Hematopoietic multipotent progenitor cell treated with erythropoietin and hydrocortisone succinate and interleukin-3 and kit ligand, for 17 days (in vitro differentiated cells): ENCODE data around the gene ICAM1.
"Not testable (repeated sequence)": the region's sequence is repeated elsewhere in the genome, so short reads cannot be mapped to it uniquely, and the experiment has no call there.

Experiments
- DNase-seq: peaks from one replicate; pipeline ENCODE4 v3.0.0-alpha.2; 2015; ENCODE audit warnings: low spot score

The ICAM1 gene

DNA sequence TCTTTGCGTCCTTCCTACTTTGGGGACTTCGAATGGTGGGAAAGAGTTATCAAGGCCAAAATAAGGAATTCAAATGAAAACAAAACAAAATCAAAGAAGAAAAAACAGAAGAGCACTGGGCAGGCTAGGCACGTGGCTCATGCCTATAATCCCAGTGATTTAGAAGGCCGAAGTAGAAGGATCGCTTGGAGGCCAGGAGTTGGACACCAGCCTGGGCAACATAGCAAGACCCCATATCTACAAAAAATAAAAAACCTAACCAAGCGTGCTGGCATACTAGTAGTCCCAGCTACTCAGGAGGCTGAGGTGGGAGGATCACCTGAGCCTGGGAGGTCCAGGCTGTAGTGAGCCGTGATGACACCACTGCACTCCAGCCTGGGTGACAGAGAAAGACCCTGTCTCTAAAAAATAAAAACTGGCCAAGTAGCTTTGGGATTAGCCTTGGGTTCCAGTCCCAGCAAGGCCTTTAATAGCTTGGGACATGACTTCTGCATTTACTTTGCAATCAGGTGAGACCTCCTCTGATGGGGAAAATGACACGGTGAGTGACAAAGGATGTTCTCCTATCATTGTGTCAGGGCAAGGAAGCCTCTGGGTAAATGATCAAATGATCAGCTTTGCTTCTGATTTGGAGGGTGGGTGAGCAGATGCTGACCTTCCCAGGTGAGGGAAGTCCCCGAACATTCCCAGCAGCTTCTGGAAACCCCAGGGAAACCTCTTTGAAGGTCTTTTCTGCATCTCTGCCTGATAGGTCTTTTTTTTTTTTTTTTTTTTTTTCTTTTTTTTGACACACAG lies 7.1 kb downstream of the ICAM1 start:
- DNase-seq: no peak

DNA sequence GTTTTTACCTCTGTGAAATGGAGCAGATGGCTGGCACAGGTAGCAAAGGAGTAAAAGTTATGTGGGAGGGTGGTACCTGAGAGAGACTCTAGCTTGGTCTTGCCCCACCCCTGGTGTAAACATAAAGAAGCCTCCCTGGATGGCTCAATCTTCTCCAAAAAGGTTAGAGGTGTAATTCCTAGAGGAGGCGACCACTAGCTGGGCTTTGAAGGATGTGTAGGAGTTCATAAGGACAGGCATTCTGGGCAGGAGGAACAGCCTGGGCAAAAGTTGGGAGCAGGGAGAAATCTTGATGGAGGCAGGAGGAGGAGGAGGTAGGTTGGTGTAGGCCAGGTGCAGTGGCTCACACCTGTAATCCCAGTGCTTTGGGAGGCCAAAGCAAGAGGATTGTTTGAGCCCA lies 8.0 kb downstream of the ICAM1 start:
- DNase-seq: no peak

GRCh38 chr19:10279737-10280442 lies 9.0 kb downstream of the ICAM1 start:
- no peak for DNase-seq

- DNase-seq: not testable (repeated sequence)
Observed at GRCh38 chr19:10282043-10282442, 11.1 kb downstream of the ICAM1 start.

DNA sequence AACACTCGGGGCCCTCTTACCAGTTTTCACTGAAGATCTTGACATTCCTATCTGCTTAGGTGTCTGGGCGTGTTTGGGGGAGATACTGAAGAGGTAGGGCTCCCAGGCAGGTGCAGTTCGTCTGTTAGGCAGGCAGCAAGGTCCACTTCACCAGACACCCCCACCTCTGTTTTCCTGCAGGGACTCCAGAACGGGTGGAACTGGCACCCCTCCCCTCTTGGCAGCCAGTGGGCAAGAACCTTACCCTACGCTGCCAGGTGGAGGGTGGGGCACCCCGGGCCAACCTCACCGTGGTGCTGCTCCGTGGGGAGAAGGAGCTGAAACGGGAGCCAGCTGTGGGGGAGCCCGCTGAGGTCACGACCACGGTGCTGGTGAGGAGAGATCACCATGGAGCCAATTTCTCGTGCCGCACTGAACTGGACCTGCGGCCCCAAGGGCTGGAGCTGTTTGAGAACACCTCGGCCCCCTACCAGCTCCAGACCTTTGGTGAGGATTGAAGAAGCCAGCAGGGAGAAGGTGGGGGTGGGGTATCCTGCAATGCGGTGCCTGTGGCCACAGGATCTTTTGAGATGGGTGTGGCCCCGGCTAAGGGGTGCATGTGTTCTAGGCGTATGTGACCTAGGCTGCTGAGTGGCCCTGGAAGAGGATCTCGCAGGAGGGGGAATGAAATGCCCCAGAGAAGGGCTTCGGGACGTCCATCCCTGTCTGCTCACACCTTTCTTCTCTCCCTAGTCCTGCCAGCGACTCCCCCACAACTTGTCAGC lies 12.6 kb downstream of the ICAM1 start:
- DNase-seq: no peak

DNA sequence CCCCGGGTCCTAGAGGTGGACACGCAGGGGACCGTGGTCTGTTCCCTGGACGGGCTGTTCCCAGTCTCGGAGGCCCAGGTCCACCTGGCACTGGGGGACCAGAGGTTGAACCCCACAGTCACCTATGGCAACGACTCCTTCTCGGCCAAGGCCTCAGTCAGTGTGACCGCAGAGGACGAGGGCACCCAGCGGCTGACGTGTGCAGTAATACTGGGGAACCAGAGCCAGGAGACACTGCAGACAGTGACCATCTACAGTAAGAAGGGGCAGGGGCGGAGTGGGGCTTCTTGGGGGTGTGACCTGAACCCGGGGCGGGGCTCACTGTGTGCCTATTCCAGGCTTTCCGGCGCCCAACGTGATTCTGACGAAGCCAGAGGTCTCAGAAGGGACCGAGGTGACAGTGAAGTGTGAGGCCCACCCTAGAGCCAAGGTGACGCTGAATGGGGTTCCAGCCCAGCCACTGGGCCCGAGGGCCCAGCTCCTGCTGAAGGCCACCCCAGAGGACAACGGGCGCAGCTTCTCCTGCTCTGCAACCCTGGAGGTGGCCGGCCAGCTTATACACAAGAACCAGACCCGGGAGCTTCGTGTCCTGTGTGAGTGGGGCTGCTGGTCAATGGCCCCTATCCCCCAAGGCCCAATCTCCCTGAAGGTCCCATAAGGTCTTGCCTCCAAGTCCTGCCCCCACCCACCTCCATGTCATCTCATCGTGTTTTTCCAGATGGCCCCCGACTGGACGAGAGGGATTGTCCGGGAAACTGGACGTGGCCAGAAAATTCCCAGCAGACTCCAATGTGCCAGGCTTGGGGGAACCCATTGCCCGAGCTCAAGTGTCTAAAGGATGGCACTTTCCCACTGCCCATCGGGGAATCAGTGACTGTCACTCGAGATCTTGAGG lies 13.4 kb downstream of the ICAM1 start:
- no peak for DNase-seq

DNA sequence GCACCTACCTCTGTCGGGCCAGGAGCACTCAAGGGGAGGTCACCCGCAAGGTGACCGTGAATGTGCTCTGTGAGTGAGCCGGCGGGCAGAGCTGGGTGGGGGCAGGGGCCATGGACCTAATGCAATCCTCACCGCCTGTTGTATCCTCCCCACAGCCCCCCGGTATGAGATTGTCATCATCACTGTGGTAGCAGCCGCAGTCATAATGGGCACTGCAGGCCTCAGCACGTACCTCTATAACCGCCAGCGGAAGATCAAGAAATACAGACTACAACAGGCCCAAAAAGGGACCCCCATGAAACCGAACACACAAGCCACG lies 14.0 kb downstream of the ICAM1 start:
- no peak for DNase-seq

DNA sequence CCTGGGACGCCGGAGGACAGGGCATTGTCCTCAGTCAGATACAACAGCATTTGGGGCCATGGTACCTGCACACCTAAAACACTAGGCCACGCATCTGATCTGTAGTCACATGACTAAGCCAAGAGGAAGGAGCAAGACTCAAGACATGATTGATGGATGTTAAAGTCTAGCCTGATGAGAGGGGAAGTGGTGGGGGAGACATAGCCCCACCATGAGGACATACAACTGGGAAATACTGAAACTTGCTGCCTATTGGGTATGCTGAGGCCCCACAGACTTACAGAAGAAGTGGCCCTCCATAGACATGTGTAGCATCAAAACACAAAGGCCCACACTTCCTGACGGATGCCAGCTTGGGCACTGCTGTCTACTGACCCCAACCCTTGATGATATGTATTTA lies 14.5 kb downstream of the ICAM1 start:
- no peak for DNase-seq

DNA sequence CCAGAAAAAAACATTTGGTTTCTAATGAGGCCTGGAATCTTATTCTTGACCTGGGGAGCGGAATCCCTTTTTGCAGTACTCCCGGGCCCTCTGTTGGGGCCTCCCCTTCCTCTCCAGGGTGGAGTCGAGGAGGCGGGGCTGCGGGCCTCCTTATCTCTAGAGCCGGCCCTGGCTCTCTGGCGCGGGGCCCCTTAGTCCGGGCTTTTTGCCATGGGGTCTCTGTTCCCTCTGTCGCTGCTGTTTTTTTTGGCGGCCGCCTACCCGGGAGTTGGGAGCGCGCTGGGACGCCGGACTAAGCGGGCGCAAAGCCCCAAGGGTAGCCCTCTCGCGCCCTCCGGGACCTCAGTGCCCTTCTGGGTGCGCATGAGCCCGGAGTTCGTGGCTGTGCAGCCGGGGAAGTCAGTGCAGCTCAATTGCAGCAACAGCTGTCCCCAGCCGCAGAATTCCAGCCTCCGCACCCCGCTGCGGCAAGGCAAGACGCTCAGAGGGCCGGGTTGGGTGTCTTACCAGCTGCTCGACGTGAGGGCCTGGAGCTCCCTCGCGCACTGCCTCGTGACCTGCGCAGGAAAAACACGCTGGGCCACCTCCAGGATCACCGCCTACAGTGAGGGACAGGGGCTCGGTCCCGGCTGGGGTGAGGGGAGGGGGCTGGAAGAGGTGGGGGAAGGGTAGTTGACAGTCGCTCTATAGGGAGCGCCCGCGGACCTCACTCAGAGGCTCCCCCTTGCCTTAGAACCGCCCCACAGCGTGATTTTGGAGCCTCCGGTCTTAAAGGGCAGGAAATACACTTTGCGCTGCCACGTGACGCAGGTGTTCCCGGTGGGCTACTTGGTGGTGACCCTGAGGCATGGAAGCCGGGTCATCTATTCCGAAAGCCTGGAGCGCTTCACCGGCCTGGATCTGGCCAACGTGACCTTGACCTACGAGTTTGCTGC lies 16.1 kb downstream of the ICAM1 start, which contains the start of gene ICAM4:
TSS of gene ICAM4 (plus strand) at position 153 of the 935 bp plus-strand sequence. CDS start at position 211, 58 bp downstream.
- peak; percentile 85 for DNase-seq

- peak; percentile 86 for DNase-seq
Observed at GRCh38 chr19:10288662-10289166, 17.8 kb downstream of the ICAM1 start.

GRCh38 chr19:10289167-10289835 lies 18.4 kb downstream of the ICAM1 start:
- DNase-seq: peak; percentile 82

DNA sequence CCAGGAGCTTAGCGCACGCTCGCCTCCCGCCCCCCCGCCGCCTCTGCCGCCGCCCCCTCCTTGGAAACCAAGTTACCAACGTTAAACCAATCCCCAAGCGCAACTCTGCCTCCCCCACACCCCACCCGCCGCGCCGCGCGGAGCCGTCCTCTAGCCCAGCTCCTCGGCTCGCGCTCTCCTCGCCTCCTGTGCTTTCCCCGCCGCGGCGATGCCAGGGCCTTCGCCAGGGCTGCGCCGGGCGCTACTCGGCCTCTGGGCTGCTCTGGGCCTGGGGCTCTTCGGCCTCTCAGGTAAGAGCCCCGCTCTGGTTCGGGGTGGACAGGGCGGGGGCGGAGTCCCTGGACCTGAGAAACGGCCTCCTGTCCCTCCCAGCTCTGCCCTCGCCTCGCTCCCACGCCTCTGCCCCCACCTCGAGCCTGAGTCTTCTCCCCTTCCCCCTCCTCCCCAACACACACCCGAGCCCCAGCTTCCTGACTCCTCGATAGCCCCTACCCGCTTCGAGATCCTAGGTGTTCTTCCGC lies 19.0 kb downstream of the ICAM1 start, which contains the start of gene ICAM5:
TSS of gene ICAM5 (plus strand) at position 117 of the 521 bp plus-strand sequence. CDS start at position 209, 92 bp downstream.
- no peak for DNase-seq

- DNase-seq: no peak
Observed at GRCh38 chr19:10290357-10290875, 19.5 kb downstream of the ICAM1 start.

DNA sequence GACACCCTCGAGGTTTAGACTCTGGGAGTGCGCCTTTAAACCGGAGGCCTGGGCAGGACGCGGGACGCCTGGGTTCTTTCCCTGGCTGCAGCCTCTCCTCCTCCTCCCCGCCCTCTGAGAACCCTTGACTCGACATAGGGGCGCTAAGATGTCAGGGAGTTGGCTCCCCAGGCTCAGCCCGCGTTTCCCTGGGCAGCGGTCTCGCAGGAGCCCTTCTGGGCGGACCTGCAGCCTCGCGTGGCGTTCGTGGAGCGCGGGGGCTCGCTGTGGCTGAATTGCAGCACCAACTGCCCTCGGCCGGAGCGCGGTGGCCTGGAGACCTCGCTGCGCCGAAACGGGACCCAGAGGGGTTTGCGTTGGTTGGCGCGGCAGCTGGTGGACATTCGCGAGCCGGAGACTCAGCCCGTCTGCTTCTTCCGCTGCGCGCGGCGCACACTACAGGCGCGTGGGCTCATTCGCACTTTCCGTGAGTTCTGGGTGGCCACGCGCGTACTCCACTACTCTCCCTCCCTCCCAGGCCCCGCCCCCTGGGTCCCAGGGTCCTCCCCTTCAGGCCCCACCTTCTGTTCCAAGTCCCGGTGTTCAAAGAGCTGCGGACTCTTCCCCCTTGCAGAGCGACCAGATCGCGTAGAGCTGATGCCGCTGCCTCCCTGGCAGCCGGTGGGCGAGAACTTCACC lies 20.1 kb downstream of the ICAM1 start:
- DNase-seq: peak; percentile 83

GRCh38 chr19:10291554-10292205 lies 20.8 kb downstream of the ICAM1 start:
- DNase-seq: no peak

DNA sequence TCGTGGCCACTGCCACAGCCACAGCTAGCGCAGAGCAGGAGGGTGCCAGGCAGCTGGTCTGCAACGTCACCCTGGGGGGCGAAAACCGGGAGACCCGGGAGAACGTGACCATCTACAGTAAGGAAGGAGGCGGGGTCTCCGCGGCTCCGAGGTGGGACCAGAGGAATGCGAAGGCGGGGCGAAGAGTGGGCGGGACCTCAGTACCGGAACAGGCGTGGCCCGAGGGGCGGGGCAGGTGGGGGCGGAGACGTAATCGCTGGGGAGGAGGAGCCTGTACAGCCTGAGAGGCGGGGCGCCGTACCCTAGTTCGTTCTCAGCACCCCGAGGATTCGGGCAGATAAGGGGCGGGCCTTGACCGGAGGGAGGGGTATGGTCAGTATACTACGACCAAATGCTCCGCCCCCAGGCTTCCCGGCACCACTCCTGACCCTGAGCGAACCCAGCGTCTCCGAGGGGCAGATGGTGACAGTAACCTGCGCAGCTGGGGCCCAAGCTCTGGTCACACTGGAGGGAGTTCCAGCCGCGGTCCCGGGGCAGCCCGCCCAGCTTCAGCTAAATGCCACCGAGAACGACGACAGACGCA lies 21.4 kb downstream of the ICAM1 start:
- DNase-seq: peak; percentile 95

- DNase-seq: peak; percentile 50
Observed at GRCh38 chr19:10292789-10293636, 22.1 kb downstream of the ICAM1 start.
